ENCODE data around the gene SUPT3H.

DNA sequence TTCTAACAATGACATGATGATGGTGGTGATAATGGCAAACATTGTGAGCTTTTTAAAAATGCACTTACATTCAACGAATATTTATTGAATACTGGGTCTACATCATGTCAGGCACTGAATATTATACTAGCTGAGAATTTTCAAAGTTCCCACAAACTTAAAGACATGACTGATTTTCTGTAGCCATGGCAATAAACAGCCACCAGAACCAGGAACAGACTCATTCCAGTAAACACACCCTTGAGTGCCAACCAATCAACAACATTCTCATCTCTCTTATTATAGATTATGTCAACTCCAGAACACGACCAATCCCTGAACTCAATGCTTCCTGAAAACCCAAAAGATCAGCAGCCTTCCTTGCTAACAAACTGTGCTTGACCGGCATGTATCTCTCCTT is 262.0 kb downstream of the SUPT3H start:
- no peak for TF ChIP-seq EZH2 (IDR thresholded peaks at IDR 0.05; ENCODE audit: borderline replicate concordance, low read length)
- TF ChIP-seq, protein P1, sequence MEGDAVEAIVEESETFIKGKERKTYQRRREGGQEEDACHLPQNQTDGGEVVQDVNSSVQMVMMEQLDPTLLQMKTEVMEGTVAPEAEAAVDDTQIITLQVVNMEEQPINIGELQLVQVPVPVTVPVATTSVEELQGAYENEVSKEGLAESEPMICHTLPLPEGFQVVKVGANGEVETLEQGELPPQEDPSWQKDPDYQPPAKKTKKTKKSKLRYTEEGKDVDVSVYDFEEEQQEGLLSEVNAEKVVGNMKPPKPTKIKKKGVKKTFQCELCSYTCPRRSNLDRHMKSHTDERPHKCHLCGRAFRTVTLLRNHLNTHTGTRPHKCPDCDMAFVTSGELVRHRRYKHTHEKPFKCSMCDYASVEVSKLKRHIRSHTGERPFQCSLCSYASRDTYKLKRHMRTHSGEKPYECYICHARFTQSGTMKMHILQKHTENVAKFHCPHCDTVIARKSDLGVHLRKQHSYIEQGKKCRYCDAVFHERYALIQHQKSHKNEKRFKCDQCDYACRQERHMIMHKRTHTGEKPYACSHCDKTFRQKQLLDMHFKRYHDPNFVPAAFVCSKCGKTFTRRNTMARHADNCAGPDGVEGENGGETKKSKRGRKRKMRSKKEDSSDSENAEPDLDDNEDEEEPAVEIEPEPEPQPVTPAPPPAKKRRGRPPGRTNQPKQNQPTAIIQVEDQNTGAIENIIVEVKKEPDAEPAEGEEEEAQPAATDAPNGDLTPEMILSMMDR (conservative IDR thresholded peaks at IDR 0.05 in 1 of 2, IDR thresholded peaks at IDR 0.05 in 1 of 2; ENCODE audit: extremely low read depth in 1 of 2, insufficient read depth in 1 of 2, low read depth in 1 of 2, low read length in 2 of 2) = no peak

Data from mammary epithelial cell (primary cell).